IPS DF 6.9 (cell line): ENCODE data around the gene GTF3C1.
"Not testable (repeated sequence)": the region's sequence is repeated elsewhere in the genome, so short reads cannot be mapped to it uniquely, and the experiment has no call there.

Source experiments
- DNase-seq: peaks from one replicate; pipeline ENCODE4 v3.0.0-alpha.2; 2013; ENCODE audit warnings: low read depth, low spot score
- H3K27ac ChIP-seq: one replicate; pipeline ENCODE4 v1.5.1; 2013; ENCODE audit warnings: low read length, control low read depth
- H3K27me3 ChIP-seq: 2 replicates; pipeline ENCODE4 v1.6.1; 2013; ENCODE audit warnings: mild to moderate bottlenecking, low read length; ENCODE audit not compliant: control insufficient read depth, insufficient read depth
- H3K36me3 ChIP-seq: 2 replicates; pipeline ENCODE4 v1.6.1; 2013; ENCODE audit warnings: low read length; ENCODE audit not compliant: control insufficient read depth, insufficient read depth
- H3K4me1 ChIP-seq: 2 replicates; pipeline ENCODE4 v1.6.1; 2013; ENCODE audit warnings: low read length; ENCODE audit not compliant: control insufficient read depth, insufficient read depth
- H3K4me3 ChIP-seq: 2 replicates; pipeline ENCODE4 v1.5.1; 2013; ENCODE audit warnings: mild to moderate bottlenecking, low read length
- H3K9me3 ChIP-seq: 2 replicates; pipeline ENCODE4 v1.6.1; 2013; ENCODE audit warnings: low read length, inconsistent platforms; ENCODE audit not compliant: control insufficient read depth, insufficient read depth
- WGBS: extraction: QIAGEN DNeasy Blood & Tissue Kit; methylation state at CpG from one replicate; pipeline ENCODE4 v1.1.7; 2013; ENCODE audit warnings: mixed read lengths, missing lambda C conversion rate; ENCODE audit not compliant: insufficient read length, insufficient coverage; 5-methylcytosine and 5-hydroxymethylcytosine counted together

The GTF3C1 gene

GRCh38 chr16:27458258-27458657 lies 91.5 kb downstream of the GTF3C1 start:
- H3K4me3 ChIP-seq, result no peak overlapping the region
- H3K27ac ChIP-seq, result no peak overlapping the region
- no peaks in the 10 kb centered on the region for H3K9me3 ChIP-seq
- H3K4me1 ChIP-seq, result no peaks in the 10 kb centered on the region
- WGBS, result no CpG with 5 or more reads among the region's 5 CpGs
- peaks cover 19% of the 10 kb centered on the region for H3K36me3 ChIP-seq
- no peak for DNase-seq
- H3K27me3 ChIP-seq, result no peaks in the 10 kb centered on the region

GRCh38 chr16:27457605-27457900 lies 92.2 kb downstream of the GTF3C1 start:
- not testable (repeated sequence) for H3K4me3 ChIP-seq, H3K4me1 ChIP-seq, H3K27ac ChIP-seq, DNase-seq, H3K27me3 ChIP-seq, H3K9me3 ChIP-seq
- no CpG with 5 or more reads among the region's 17 CpGs for WGBS
- peaks cover 15% of the 10 kb centered on the region for H3K36me3 ChIP-seq

- no peaks in the 10 kb centered on the region for H3K4me1 ChIP-seq
- no peak overlapping the region for H3K4me3 ChIP-seq
- WGBS, result no CpG with 5 or more reads among the region's 12 CpGs
- no peak for DNase-seq
- H3K9me3 ChIP-seq, result no peaks in the 10 kb centered on the region
- H3K36me3 ChIP-seq, result no peaks in the 10 kb centered on the region
- no peaks in the 10 kb centered on the region for H3K27me3 ChIP-seq
- no peak overlapping the region for H3K27ac ChIP-seq
Measured at GRCh38 chr16:27455700-27456099, 94.0 kb downstream of the GTF3C1 start.

- Histone ChIP-seq H3K4me1 (no peaks in the 10 kb centered on the region), H3K36me3 (no peaks in the 10 kb centered on the region), H3K4me3 (no peak overlapping the region), H3K9me3 (no peaks in the 10 kb centered on the region), H3K27me3 (no peaks in the 10 kb centered on the region), H3K27ac (no peak overlapping the region)
- no CpG with 5 or more reads among the region's 3 CpGs for WGBS
- DNase-seq, result no peak
Measured at GRCh38 chr16:27453494-27453825, 96.3 kb downstream of the GTF3C1 start.

- no peaks in the 10 kb centered on the region for H3K9me3 ChIP-seq
- WGBS, result no CpG with 5 or more reads among the region's 16 CpGs
- H3K27me3 ChIP-seq, result no peaks in the 10 kb centered on the region
- H3K36me3 ChIP-seq, result no peaks in the 10 kb centered on the region
- H3K4me3 ChIP-seq, result no peak overlapping the region
- H3K27ac ChIP-seq, result no peak overlapping the region
- H3K4me1 ChIP-seq, result no peaks in the 10 kb centered on the region
- DNase-seq, result no peak
Measured at GRCh38 chr16:27452569-27453493, 96.9 kb downstream of the GTF3C1 start.

- no peaks in the 10 kb centered on the region for H3K9me3 ChIP-seq
- no peak for DNase-seq
- WGBS, result no CpG with 5 or more reads among the region's 5 CpGs
- no peak overlapping the region for H3K27ac ChIP-seq
- H3K4me1 ChIP-seq, result no peaks in the 10 kb centered on the region
- no peaks in the 10 kb centered on the region for H3K27me3 ChIP-seq
- no peak overlapping the region for H3K4me3 ChIP-seq
- H3K36me3 ChIP-seq, result no peaks in the 10 kb centered on the region
Measured at GRCh38 chr16:27450196-27450549, 99.5 kb downstream of the GTF3C1 start.

- Histone ChIP-seq H3K27me3 (no peaks in the 10 kb centered on the region), H3K4me3 (no peak overlapping the region), H3K4me1 (no peaks in the 10 kb centered on the region), H3K9me3 (no peaks in the 10 kb centered on the region), H3K27ac (no peak overlapping the region), H3K36me3 (no peaks in the 10 kb centered on the region)
- no peak for DNase-seq
- whole genome bisulfite sequencing, result no CpG with 5 or more reads among the region's 31 CpGs
Measured at GRCh38 chr16:27449434-27450195, 100.1 kb downstream of the GTF3C1 start.

- Histone ChIP-seq H3K36me3 (no peaks in the 10 kb centered on the region), H3K4me1 (no peaks in the 10 kb centered on the region), H3K27me3 (no peaks in the 10 kb centered on the region), H3K4me3 (no peak overlapping the region), H3K27ac (no peak overlapping the region), H3K9me3 (no peaks in the 10 kb centered on the region)
- no peak for DNase-seq
- no CpG with 5 or more reads among the region's 19 CpGs for WGBS
Measured at GRCh38 chr16:27448532-27449433, 100.9 kb downstream of the GTF3C1 start.

GRCh38 chr16:27447301-27447700 lies 102.4 kb downstream of the GTF3C1 start:
- Histone ChIP-seq H3K9me3 (no peaks in the 10 kb centered on the region), H3K36me3 (no peaks in the 10 kb centered on the region)
- no CpG with 5 or more reads among the region's 5 CpGs for WGBS

GRCh38 chr16:27446721-27447120 lies 103.0 kb downstream of the GTF3C1 start:
- WGBS, result no CpG with 5 or more reads among the region's 4 CpGs
- Histone ChIP-seq H3K4me3 (no peak overlapping the region), H3K9me3 (no peaks in the 10 kb centered on the region), H3K4me1 (no peaks in the 10 kb centered on the region), H3K27ac (no peak overlapping the region), H3K27me3 (no peaks in the 10 kb centered on the region), H3K36me3 (no peaks in the 10 kb centered on the region)
- DNase-seq, result no peak

More at GRCh38 chr16:27447301-27447700, 102.4 kb downstream of the GTF3C1 start:
- no peaks in the 10 kb centered on the region for H3K4me1 ChIP-seq
- DNase-seq, result no peak
- no peak overlapping the region for H3K4me3 ChIP-seq
- H3K27me3 ChIP-seq, result no peaks in the 10 kb centered on the region
- no peak overlapping the region for H3K27ac ChIP-seq
